ENCODE results near the gene TAF12.

DNA sequence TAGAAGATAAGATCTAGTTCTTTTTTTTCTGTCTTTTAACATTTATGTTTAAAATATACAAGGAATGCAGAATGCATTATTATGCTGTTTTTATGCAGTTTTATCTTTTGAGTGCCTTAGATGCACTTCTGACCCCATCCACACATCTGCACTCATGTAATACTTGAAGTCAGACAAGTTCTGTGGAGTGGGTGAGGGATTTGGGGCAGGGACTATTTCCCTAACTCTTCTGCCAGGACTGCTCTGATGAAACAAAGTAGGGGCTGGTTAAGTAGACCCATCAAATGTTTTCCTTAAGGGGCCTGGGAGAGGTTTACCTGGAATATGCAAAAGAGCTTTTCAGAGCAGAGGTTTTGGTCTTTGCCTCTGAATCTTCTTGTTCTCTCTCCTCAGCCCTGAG, 78.6 kb downstream of the TAF12 start:
- TF ChIP-seq CTCF (IDR thresholded peaks at IDR 0.05 in 4 of 5, conservative IDR thresholded peaks at IDR 0.05 in 1 of 5) = no peak
- TF ChIP-seq POLR2A (IDR thresholded peaks at IDR 0.05) = no peak

Data from gastrocnemius medialis (tissue), 4 donors.